ENCODE results near the gene SAA4.

GRCh38 chr11:18191376-18191775, 45.2 kb downstream of the SAA4 start:
- TF ChIP-seq CTCF (IDR thresholded peaks at IDR 0.05) (no peak), POLR2A (IDR thresholded peaks at IDR 0.05) (no peak)
